Calu3 (cell line): ENCODE measurements around the gene DLX3. TPM values are rescaled to one million over a fixed set of nuclear protein-coding genes. Genes with fewer than 3 reads are reported as not detected.
A peak's percentile ranks its signal among the peaks of the same experiment; 100 is the strongest.

Experiments
- BruUV-seq: library from RNA; stranded (reverse); fragments of 400-500 nt; replicated peaks from 2 replicates; lab custom pipeline; 2021; lab: Mats Ljungman, UMichigan
- CTCF ChIA-PET: fragments of 300-600 bp; sonication (Branson Sonifier 250); formaldehyde crosslinking; loops from one replicate; lab custom pipeline; 2022; ENCODE audit warnings: antibody characterized with exemption; lab: Charles Lee
- DNase-seq: peaks from one replicate; pipeline ENCODE4 v3.0.0; 2022
- H3K27ac Mint-ChIP-seq: one replicate; pipeline ENCODE4 v1.8.0; 2022; ENCODE audit warnings: mixed read lengths; ENCODE audit not compliant: unreplicated experiment
- H3K27me3 Mint-ChIP-seq: one replicate; pipeline ENCODE4 v1.8.0; 2022; ENCODE audit warnings: mixed read lengths; ENCODE audit not compliant: unreplicated experiment
- H3K36me3 Mint-ChIP-seq: one replicate; pipeline ENCODE4 v1.8.0; 2022; ENCODE audit warnings: mild to moderate bottlenecking, moderate library complexity, mixed read lengths; ENCODE audit not compliant: insufficient read depth, unreplicated experiment
- H3K4me1 Mint-ChIP-seq: one replicate; pipeline ENCODE4 v1.8.0; 2022; ENCODE audit warnings: mild to moderate bottlenecking, low read depth, mixed read lengths; ENCODE audit not compliant: unreplicated experiment
- H3K4me3 Mint-ChIP-seq: one replicate; pipeline ENCODE4 v1.8.0; 2022; ENCODE audit warnings: mild to moderate bottlenecking, low read depth, moderate library complexity, mixed read lengths; ENCODE audit not compliant: unreplicated experiment
- H3K9me3 Mint-ChIP-seq: one replicate; pipeline ENCODE4 v1.8.0; 2022; ENCODE audit warnings: low read depth, mixed read lengths; ENCODE audit not compliant: unreplicated experiment
- intact Hi-C: fragments of 100-400 bp; cut with micrococcal nuclease; formaldehyde crosslinking; loops from one replicate; pipeline ENCODE4 v1.10.0; 2022; ENCODE audit not compliant: unreplicated experiment
- total RNA-seq: library from RNA; stranded (reverse); gene quantifications from 2 replicates; pipeline ENCODE4 v1.2.3, GENCODE V29; 2022
- TF ChIP-seq, protein P1 (sequence below): fragments of 200-600 bp; IDR thresholded peaks from one replicate; pipeline ENCODE4 v1.8.0; 2022; ENCODE audit warnings: antibody characterized with exemption; ENCODE audit not compliant: unreplicated experiment

DLX3 gene
- total RNA-seq, 1 experiment from 2014 or later: not detected

DNA sequence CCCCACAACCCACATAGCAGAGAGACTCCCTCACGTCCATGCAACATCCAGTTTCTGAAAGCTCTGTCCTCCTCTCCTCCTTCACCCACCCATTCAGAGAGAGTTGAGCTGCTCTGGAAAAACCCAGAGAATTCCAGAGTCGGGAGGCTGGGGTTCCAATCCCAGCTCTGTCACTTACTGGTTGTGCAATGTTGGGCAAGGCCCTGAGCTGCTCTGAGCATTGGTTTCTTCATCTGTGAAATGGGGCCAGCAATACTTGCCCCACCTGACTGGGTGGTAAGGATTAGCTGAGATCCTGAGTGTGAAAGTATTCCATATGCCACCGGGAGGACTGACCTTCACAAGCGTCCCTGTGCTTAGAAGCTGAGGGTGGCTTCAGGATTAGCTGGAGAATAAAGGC lies 38.2 kb downstream of the DLX3 start:
- no peak overlapping the region for H3K27ac Mint-ChIP-seq
- peaks cover 11% of the 10 kb centered on the region for H3K4me1 Mint-ChIP-seq
- H3K9me3 Mint-ChIP-seq: no peaks in the 10 kb centered on the region
- no peak overlapping the region for H3K4me3 Mint-ChIP-seq
- peaks cover 64% of the 10 kb centered on the region for H3K27me3 Mint-ChIP-seq
- no peak for DNase-seq
- CTCF ChIA-PET: interaction anchor here (0.6 to 1.6 kb wide), 4 partner anchors 10 to 48 kb away, joined by 3 to 9 read pairs (median 4); partner anchors contain the start of gene DLX3
- no peaks in the 10 kb centered on the region for H3K36me3 Mint-ChIP-seq
- TF ChIP-seq, protein P1, sequence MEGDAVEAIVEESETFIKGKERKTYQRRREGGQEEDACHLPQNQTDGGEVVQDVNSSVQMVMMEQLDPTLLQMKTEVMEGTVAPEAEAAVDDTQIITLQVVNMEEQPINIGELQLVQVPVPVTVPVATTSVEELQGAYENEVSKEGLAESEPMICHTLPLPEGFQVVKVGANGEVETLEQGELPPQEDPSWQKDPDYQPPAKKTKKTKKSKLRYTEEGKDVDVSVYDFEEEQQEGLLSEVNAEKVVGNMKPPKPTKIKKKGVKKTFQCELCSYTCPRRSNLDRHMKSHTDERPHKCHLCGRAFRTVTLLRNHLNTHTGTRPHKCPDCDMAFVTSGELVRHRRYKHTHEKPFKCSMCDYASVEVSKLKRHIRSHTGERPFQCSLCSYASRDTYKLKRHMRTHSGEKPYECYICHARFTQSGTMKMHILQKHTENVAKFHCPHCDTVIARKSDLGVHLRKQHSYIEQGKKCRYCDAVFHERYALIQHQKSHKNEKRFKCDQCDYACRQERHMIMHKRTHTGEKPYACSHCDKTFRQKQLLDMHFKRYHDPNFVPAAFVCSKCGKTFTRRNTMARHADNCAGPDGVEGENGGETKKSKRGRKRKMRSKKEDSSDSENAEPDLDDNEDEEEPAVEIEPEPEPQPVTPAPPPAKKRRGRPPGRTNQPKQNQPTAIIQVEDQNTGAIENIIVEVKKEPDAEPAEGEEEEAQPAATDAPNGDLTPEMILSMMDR: no peak
- intact Hi-C loops: no loop called here
- BruUV-seq: no TSS peak

DNA sequence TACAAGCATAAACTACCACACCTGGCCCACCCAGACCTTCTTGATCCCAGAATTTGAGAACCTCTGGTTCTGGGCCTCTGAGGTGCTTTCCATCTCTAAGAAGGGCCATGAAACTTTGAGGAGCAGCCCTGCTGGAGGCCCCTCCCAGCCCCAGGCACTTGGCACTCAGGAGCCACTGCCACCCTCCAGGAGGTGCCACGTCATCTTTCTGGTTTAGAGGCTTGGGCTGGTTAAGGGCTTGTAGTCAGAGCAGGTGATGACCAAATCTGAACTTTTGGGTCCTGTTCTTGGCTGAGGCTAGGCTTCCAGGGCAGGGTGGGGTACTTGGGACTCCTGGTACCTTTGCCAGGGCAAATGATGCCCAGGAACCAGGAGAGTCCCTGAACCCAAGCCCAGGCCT lies 39.9 kb downstream of the DLX3 start:
- H3K9me3 Mint-ChIP-seq: no peaks in the 10 kb centered on the region
- intact Hi-C loops: no loop called here
- BruUV-seq: no TSS peak
- TF ChIP-seq, protein P1: no peak
- no peaks in the 10 kb centered on the region for H3K36me3 Mint-ChIP-seq
- peaks cover 11% of the 10 kb centered on the region for H3K4me1 Mint-ChIP-seq
- peaks cover 78% of the 10 kb centered on the region for H3K27me3 Mint-ChIP-seq
- DNase-seq: no peak
- CTCF ChIA-PET: no interaction called here
- no peak overlapping the region for H3K27ac Mint-ChIP-seq
- H3K4me3 Mint-ChIP-seq: no peak overlapping the region

DNA sequence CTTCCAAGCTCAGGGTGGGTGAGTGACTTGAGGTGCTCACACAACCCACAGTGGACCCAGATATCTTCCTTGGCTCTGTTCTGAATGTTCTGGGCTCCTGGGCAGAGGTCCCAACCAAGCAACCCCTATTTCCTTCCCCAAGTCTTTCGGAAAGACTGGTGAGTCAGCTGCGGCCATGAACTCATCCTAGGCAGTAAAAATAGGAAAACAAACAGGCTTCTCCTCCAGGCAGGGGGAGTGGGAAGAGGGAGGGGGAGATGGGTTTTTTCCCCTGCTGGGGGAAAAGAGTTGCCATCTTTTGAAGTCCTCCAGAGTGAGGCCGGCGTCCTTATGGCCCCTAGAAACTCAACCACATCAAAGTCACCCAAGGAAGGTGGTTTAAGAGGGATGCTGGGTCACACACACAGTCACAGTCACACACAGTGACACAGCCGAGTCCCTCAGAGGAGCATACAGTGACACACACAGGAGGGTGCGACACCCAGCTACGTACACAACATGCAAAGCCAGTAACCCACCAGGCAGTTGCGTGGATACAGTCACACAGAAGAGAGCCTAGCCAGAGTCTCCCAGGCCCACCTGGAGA lies 42.0 kb downstream of the DLX3 start:
- Mint-ChIP-seq H3K9me3 (no peaks in the 10 kb centered on the region), H3K27me3 (peaks cover 87% of the 10 kb centered on the region), H3K36me3 (no peaks in the 10 kb centered on the region), H3K4me1 (no peaks in the 10 kb centered on the region), H3K4me3 (no peak overlapping the region), H3K27ac (no peak overlapping the region)
- BruUV-seq: no TSS peak
- TF ChIP-seq, protein P1: no peak
- no peak for DNase-seq
- intact Hi-C loops: loop anchor here (1.0 to 5.0 kb wide), 2 partner anchors 42 to 71 kb away; partner anchors contain the start of gene DLX3
- CTCF ChIA-PET: interaction anchor here (0.7 to 3.8 kb wide), 14 partner anchors 9 to 141 kb away, joined by 3 to 41 read pairs (median 4); partner anchors contain the start of gene DLX3

DNA sequence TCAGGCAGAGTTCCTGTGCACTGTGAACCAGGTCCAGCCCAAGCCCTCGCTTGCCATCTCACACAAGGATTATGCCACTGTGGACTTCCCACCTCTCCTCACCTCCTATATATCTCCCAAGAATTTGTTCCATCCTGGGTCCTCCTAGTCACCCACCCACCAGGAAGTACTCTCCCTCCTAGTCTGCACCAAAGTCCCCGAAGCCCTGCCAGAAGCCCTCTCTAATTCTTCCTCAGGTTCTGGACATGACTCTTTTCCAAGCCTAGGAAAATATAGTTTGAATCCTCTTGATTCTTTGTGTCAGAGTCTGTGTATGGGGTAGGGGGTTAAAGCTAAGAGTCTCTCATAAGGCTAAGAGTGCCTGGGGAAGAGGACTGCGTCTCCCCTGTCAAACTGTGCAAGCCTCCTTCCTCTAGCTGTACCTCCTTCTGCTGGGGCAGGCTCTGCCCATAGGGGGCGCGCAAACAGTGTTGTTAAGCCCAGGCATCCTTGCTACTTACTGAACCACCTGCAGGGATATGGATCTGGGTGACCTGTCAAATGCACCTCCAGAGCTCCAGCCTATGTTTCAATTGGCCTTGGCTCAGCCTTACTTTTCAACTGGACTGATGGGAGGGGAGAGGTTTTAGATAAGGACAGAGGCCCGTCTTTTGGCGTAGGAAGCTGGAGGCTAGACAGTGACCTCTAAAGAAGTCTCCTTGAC lies 42.7 kb downstream of the DLX3 start:
- intact Hi-C loops: loop anchor here (1.0 to 5.0 kb wide), 2 partner anchors 43 to 70 kb away; partner anchors contain the start of gene DLX3
- no peak overlapping the region for H3K4me3 Mint-ChIP-seq
- H3K27me3 Mint-ChIP-seq: peaks cover 87% of the 10 kb centered on the region
- H3K36me3 Mint-ChIP-seq: no peaks in the 10 kb centered on the region
- no peaks in the 10 kb centered on the region for H3K4me1 Mint-ChIP-seq
- CTCF ChIA-PET: interaction anchor here (0.6 to 3.8 kb wide), 15 partner anchors 10 to 142 kb away, joined by 3 to 41 read pairs (median 4); partner anchors contain the start of gene DLX3
- H3K27ac Mint-ChIP-seq: no peak overlapping the region
- H3K9me3 Mint-ChIP-seq: no peaks in the 10 kb centered on the region
- TF ChIP-seq, protein P1: peak; percentile 95
- peak; percentile 96 for DNase-seq
- BruUV-seq: no TSS peak
